Endothelial cell of umbilical vein (primary cell): Measurements from ENCODE around the gene P2RX3. TPM values are rescaled to one million over a fixed set of nuclear protein-coding genes. Genes with fewer than 3 reads are reported as not detected.

ENCODE experiments used
- BruUV-seq: library from RNA; stranded (reverse); fragments of 400-500 nt; replicated peaks from 2 replicates; lab custom pipeline; 2021; lab: Mats Ljungman, UMichigan
- CTCF ChIA-PET: fragments of 300-600, 350-600 bp; sonication (Branson Sonifier 250); formaldehyde crosslinking; loops from one replicate; lab custom pipeline; 2021; ENCODE audit warnings: antibody characterized with exemption, inconsistent platforms; lab: Charles Lee
- POLR2A ChIA-PET: fragments of 300-600, 350-600 bp; sonication (Branson Sonifier 250); formaldehyde crosslinking; loops from one replicate; lab custom pipeline; 2021; ENCODE audit warnings: antibody characterized with exemption, inconsistent platforms; lab: Charles Lee
- DNase-seq: peaks from one replicate; pipeline ENCODE4 v3.0.0-alpha.2; 2011; ENCODE audit warnings: low read depth, low spot score
- FAIRE-seq: peaks from 2 replicates; lab custom pipeline; 2011; peaks lifted over from hg19 to GRCh38; lab: Jason Lieb, UNC
- H2AFZ ChIP-seq: 2 replicates; pipeline ENCODE4 v1.6.0; 2012; ENCODE audit warnings: low read depth, low read length, control low read depth, inconsistent platforms
- H3K27ac ChIP-seq: 2 replicates; pipeline ENCODE4 v1.5.1; 2011; ENCODE audit warnings: low read depth, mild to moderate bottlenecking, control low read depth, low read length, moderate library complexity; ENCODE audit not compliant: insufficient read depth
- H3K27me3 ChIP-seq, 2 experiments: 2 replicates each; pipeline versions ENCODE4 v1.6.0 to v1.6.1; 2011; ENCODE audit warnings: low read length in 2 of 2, mixed read lengths in 1 of 2; ENCODE audit not compliant: control insufficient read depth in 2 of 2, insufficient read depth in 2 of 2
- H3K36me3 ChIP-seq, 2 experiments: 2 replicates in 1 of 2; 3 replicates in 1 of 2; pipeline ENCODE4 v1.5.1; 2011; ENCODE audit warnings: low read length in 2 of 2, mild to moderate bottlenecking in 1 of 2, moderate library complexity in 1 of 2; ENCODE audit not compliant: control insufficient read depth in 2 of 2, insufficient read depth in 2 of 2; ENCODE audit errors: extremely low read depth in 1 of 2
- H3K4me1 ChIP-seq: 3 replicates; pipeline ENCODE4 v1.5.1; 2011; ENCODE audit warnings: mild to moderate bottlenecking, low read length; ENCODE audit not compliant: control insufficient read depth, insufficient read depth; ENCODE audit errors: extremely low read depth
- H3K4me2 ChIP-seq: 2 replicates; pipeline ENCODE4 v1.6.1; 2011; ENCODE audit warnings: low read length, control low read depth, mixed read lengths; ENCODE audit not compliant: insufficient read depth
- H3K4me3 ChIP-seq, 3 experiments: fragments of 200-600 bp in 1 of 3; sonication (generic), shearing (Covaris generic) in 1 of 3; replicated peaks in 1 of 3; 2 replicates each; pipeline ENCODE4 v1.5.1; 2011 to 2016; ENCODE audit warnings: control low read depth in 3 of 3, low read length in 3 of 3, mild to moderate bottlenecking in 2 of 3, inconsistent platforms in 1 of 3, low read depth in 1 of 3, moderate library complexity in 1 of 3; ENCODE audit not compliant: insufficient read depth in 1 of 3
- H3K79me2 ChIP-seq: 2 replicates; pipeline ENCODE4 v1.6.0; 2012; ENCODE audit warnings: low read length, inconsistent platforms; ENCODE audit not compliant: control insufficient read depth, insufficient read depth
- H3K9ac ChIP-seq: replicated peaks from 2 replicates; pipeline ENCODE3; 2011; ENCODE audit warnings: low read length, control low read depth; ENCODE audit not compliant: insufficient read depth; ENCODE audit errors: extremely low read depth
- H3K9me1 ChIP-seq: replicated peaks from 3 replicates; pipeline ENCODE4 v1.6.0; 2011; ENCODE audit warnings: mild to moderate bottlenecking, low read length; ENCODE audit not compliant: control insufficient read depth, insufficient read depth; ENCODE audit errors: extremely low read depth
- H3K9me3 ChIP-seq: replicated peaks from 2 replicates; pipeline ENCODE4 v1.5.1; 2012; ENCODE audit warnings: low read length, inconsistent platforms; ENCODE audit not compliant: control insufficient read depth, insufficient read depth
- H4K20me1 ChIP-seq: replicated peaks from 2 replicates; pipeline ENCODE3; 2011; ENCODE audit warnings: mild to moderate bottlenecking, low read length; ENCODE audit not compliant: control insufficient read depth, insufficient read depth; ENCODE audit errors: extremely low read depth
- CTCF ChIP-seq, 2 donors: IDR thresholded peaks; 1 replicate in 1 of 2; 2 replicates in 1 of 2; pipeline ENCODE4 v1.5.1; 2011; ENCODE audit warnings: low read length in 2 of 2, mild to moderate bottlenecking in 2 of 2, moderate library complexity in 2 of 2, control low read depth in 1 of 2, inconsistent platforms in 1 of 2, low read depth in 1 of 2; ENCODE audit not compliant: insufficient read depth in 1 of 2; ENCODE audit errors: extremely low read depth in 1 of 2
- EZH2 ChIP-seq: IDR thresholded peaks from 2 replicates; pipeline ENCODE4 v1.6.1; 2012; ENCODE audit warnings: borderline replicate concordance, low read depth, mild to moderate bottlenecking, moderate library complexity, low read length, inconsistent platforms; ENCODE audit not compliant: severe bottlenecking
- FOS ChIP-seq: IDR thresholded peaks from 2 replicates; pipeline ENCODE4 v1.6.1; 2011; ENCODE audit warnings: mild to moderate bottlenecking, low read length, moderate library complexity, borderline replicate concordance; ENCODE audit not compliant: insufficient read depth
- GATA2 ChIP-seq: IDR thresholded peaks from 2 replicates; pipeline ENCODE4 v1.7.0; 2011; ENCODE audit warnings: low read depth, mild to moderate bottlenecking, moderate library complexity, mixed read lengths, low read length; ENCODE audit not compliant: insufficient read length, insufficient read depth
- JUN ChIP-seq: IDR thresholded peaks from 2 replicates; pipeline ENCODE4 v1.6.1; 2011; ENCODE audit warnings: borderline replicate concordance, low read depth; ENCODE audit not compliant: insufficient read length, insufficient read depth
- MAX ChIP-seq: IDR thresholded peaks from 2 replicates; pipeline ENCODE4 v1.6.1; 2011; ENCODE audit not compliant: insufficient read depth, insufficient read length
- MYC ChIP-seq: IDR thresholded peaks from one replicate; pipeline ENCODE4 v1.6.1; 2011; ENCODE audit warnings: mild to moderate bottlenecking, low read depth, low read length
- POLR2A ChIP-seq: IDR thresholded peaks from 2 replicates; pipeline ENCODE4 v1.6.1; 2012; ENCODE audit warnings: low read depth, mild to moderate bottlenecking, control low read depth, low read length
- POLR2AphosphoS5 ChIP-seq: IDR thresholded peaks from 2 replicates; pipeline ENCODE4 v1.6.1; 2012; ENCODE audit warnings: low read depth, mild to moderate bottlenecking, control low read depth, low read length, moderate library complexity; ENCODE audit not compliant: insufficient read depth
- dilution Hi-C: fragments of 300-500 bp; cut with MboI; formaldehyde crosslinking; loops from one replicate; pipeline ENCODE4 v1.15.0; 2019; ENCODE audit warnings: low sequenced_read_pairs; ENCODE audit not compliant: extremely low pct_ligation_motif_present
- intact Hi-C: fragments of 100-400 bp; cut with micrococcal nuclease; formaldehyde crosslinking; loops from one replicate; pipeline ENCODE4 v1.10.0; 2022
- polyA plus RNA-seq, 4 experiments: library from polyadenylated mRNA; depleted of rRNA in 3 of 4; stranded (reverse) in 3 of 4; unstranded in 1 of 4; fragments of >200 nt; gene quantifications; 2 replicates each; pipeline versions ENCODE4 v1.2.1 to v1.2.3, GENCODE V29; 2011 to 2012; ENCODE audit warnings: missing spikeins in 1 of 4
- total RNA-seq: library from RNA; stranded (reverse); gene quantifications from 2 replicates; pipeline ENCODE4 v1.2.3, GENCODE V29; 2021

The P2RX3 gene
- total and polyA plus RNA-seq, 2 donors (not counting 3 experiments of a cell fraction or from before 2014, with no cell fraction given), result not detected

- CTCF ChIA-PET, result interaction anchor here (1.2 to 2.9 kb wide), 4 partner anchors 13 to 61 kb away, joined by 3 to 37 read pairs (median 8); partner anchors contain the start of genes SSRP1 and TNKS1BP1
- dilution Hi-C loops, result no loop called here
- H3K79me2 ChIP-seq, result peaks cover 40% of the 10 kb centered on the region
These were observed 27.5 kb upstream of the P2RX3 start for GRCh38 chr11:57310630-57311086.

More at GRCh38 chr11:57310630-57311086, 27.5 kb upstream of the P2RX3 start:
- H3K4me2 ChIP-seq, result peak overlapping the region; percentile 56
- H3K9me3 ChIP-seq, result no peaks in the 10 kb centered on the region
- POLR2A ChIA-PET, result interaction anchor here (1.2 to 2.9 kb wide), 5 partner anchors 10 to 21 kb away, joined by 3 to 23 read pairs (median 3); partner anchors contain the start of gene TNKS1BP1
- no peak overlapping the region for H2AFZ ChIP-seq
- intact Hi-C loops, result loop anchor here (1.0 to 10.0 kb wide), 6 partner anchors 15 to 1264 kb away; partner anchors contain the start of genes LPXN, SSRP1 and ZFP91
- no peaks in the 10 kb centered on the region for H3K27me3 ChIP-seq
- DNase-seq, result no peak
- H3K9ac ChIP-seq, result peak overlapping the region; percentile 26
- no peak for FAIRE-seq
- H4K20me1 ChIP-seq, result no peaks in the 10 kb centered on the region
- peaks cover 11 to 31% of the 10 kb centered on the region in 2 experiments for H3K36me3 ChIP-seq
- no TSS peak for BruUV-seq
- TF ChIP-seq GATA2, result no peak
- no peak for TF ChIP-seq FOS
- no peak for TF ChIP-seq MAX
- TF ChIP-seq MYC, result no peak
- TF ChIP-seq EZH2, result no peak
- no peak for TF ChIP-seq POLR2A
- no peak for TF ChIP-seq JUN
- no peak for TF ChIP-seq POLR2AphosphoS5
- TF ChIP-seq CTCF (IDR thresholded peaks at IDR 0.05; ENCODE audit: extremely low read depth in 1 of 2, insufficient read depth in 1 of 2, low read depth in 1 of 2, low read length in 2 of 2), result no peak
- no peaks in the 10 kb centered on the region for H3K9me1 ChIP-seq
- H3K4me3 ChIP-seq, result peak overlapping the region in 2 of 3 experiments; percentile 24 to 56
- peak overlapping the region; percentile 53 for H3K27ac ChIP-seq
- H3K4me1 ChIP-seq, result peaks cover 18% of the 10 kb centered on the region
